HEK293T (cell line): ENCODE measurements around the gene SRCIN1.
"Not testable (repeated sequence)": the region's sequence is repeated elsewhere in the genome, so short reads cannot be mapped to it uniquely, and the experiment has no call there.

Experiments used
- CTCF ChIA-PET: fragments of 350-600 bp; formaldehyde crosslinking; extraction: SDS; loops from one replicate; lab custom pipeline; 2021; ENCODE audit warnings: antibody characterized with exemption, inconsistent platforms; lab: Yijun Ruan, JAX
- POLR2A ChIA-PET: fragments of 350-600 bp; formaldehyde crosslinking; extraction: SDS; loops from one replicate; lab custom pipeline; 2020; ENCODE audit warnings: antibody characterized with exemption, inconsistent platforms; lab: Yijun Ruan, JAX
- DNase-seq: peaks from one replicate; pipeline ENCODE4 v3.0.0; 2012; ENCODE audit warnings: mixed read lengths; ENCODE audit errors: extremely low spot score
- BHLHE40 ChIP-seq: fragments of 450-650 bp; IDR thresholded peaks from 2 replicates; pipeline ENCODE4 v1.6.1; 2016; ENCODE audit warnings: mild to moderate bottlenecking, moderate library complexity, borderline replicate concordance
- CTBP1 ChIP-seq: fragments of 450-650 bp; IDR thresholded peaks from 2 replicates; pipeline ENCODE4 v1.6.1; 2016; ENCODE audit warnings: borderline replicate concordance
- ELF4 ChIP-seq: fragments of 450-650 bp; IDR thresholded peaks from 2 replicates; pipeline ENCODE4 v1.6.1; 2017; ENCODE audit warnings: antibody characterized with exemption
- FOXA1 ChIP-seq: fragments of 450-650 bp; IDR thresholded peaks from 2 replicates; pipeline ENCODE4 v1.6.1; 2016; ENCODE audit warnings: mild to moderate bottlenecking
- FOXK2 ChIP-seq: fragments of 450-650 bp; IDR thresholded peaks from 2 replicates; pipeline ENCODE4 v1.6.1; 2016; ENCODE audit warnings: mild to moderate bottlenecking
- FOXM1 ChIP-seq: fragments of 450-650 bp; IDR thresholded peaks from 2 replicates; pipeline ENCODE4 v1.6.1; 2017; ENCODE audit warnings: mild to moderate bottlenecking, borderline replicate concordance
- HDGF ChIP-seq: fragments of 450-650 bp; IDR thresholded peaks from 2 replicates; pipeline ENCODE4 v1.6.1; 2017; ENCODE audit warnings: antibody characterized with exemption, borderline replicate concordance
- L3MBTL2 ChIP-seq: fragments of 450-650 bp; conservative IDR thresholded peaks from 2 replicates; pipeline ENCODE4 v1.6.1; 2016; ENCODE audit warnings: mild to moderate bottlenecking
- LEF1 ChIP-seq: fragments of 450-650 bp; IDR thresholded peaks from 2 replicates; pipeline ENCODE4 v1.6.1; 2017; ENCODE audit warnings: mild to moderate bottlenecking, borderline replicate concordance
- NFRKB ChIP-seq: fragments of 450-650 bp; IDR thresholded peaks from 2 replicates; pipeline ENCODE4 v1.6.1; 2016; ENCODE audit warnings: mild to moderate bottlenecking, moderate library complexity
- PKNOX1 ChIP-seq: fragments of 450-650 bp; IDR thresholded peaks from 2 replicates; pipeline ENCODE4 v1.6.1; 2016
- SP1 ChIP-seq: fragments of 450-650 bp; IDR thresholded peaks from 2 replicates; pipeline ENCODE4 v1.6.1; 2017
- SUZ12 ChIP-seq: fragments of 450-650 bp; IDR thresholded peaks from 2 replicates; pipeline ENCODE4 v1.6.1; 2016; ENCODE audit warnings: mild to moderate bottlenecking
- TARDBP ChIP-seq: fragments of 450-650 bp; IDR thresholded peaks from 2 replicates; pipeline ENCODE4 v1.6.1; 2016
- ZNF384 ChIP-seq: fragments of 450-650 bp; IDR thresholded peaks from 2 replicates; pipeline ENCODE4 v1.6.1; 2016

The SRCIN1 gene

GRCh38 chr17:38504216-38504615 lies 101.5 kb downstream of the SRCIN1 start:
- DNase-seq, result no peak
- TF ChIP-seq TARDBP, result no peak
- TF ChIP-seq NFRKB, result no peak
- TF ChIP-seq LEF1, result no peak
- no peak for TF ChIP-seq CTBP1
- no peak for TF ChIP-seq FOXK2
- TF ChIP-seq FOXM1, result no peak
- TF ChIP-seq SP1, result no peak
- TF ChIP-seq ZNF384, result no peak
- no peak for TF ChIP-seq FOXA1
- no peak for TF ChIP-seq SUZ12
- TF ChIP-seq HDGF, result no peak
- no peak for TF ChIP-seq PKNOX1
- no peak for TF ChIP-seq L3MBTL2
- POLR2A ChIA-PET, result no interaction called here
- CTCF ChIA-PET, result no interaction called here

GRCh38 chr17:38503286-38503913 lies 102.4 kb downstream of the SRCIN1 start:
- POLR2A ChIA-PET, DNase-seq, CTCF ChIA-PET: not testable (repeated sequence)

GRCh38 chr17:38501718-38502117 lies 104.0 kb downstream of the SRCIN1 start:
- POLR2A ChIA-PET, CTCF ChIA-PET, DNase-seq: not testable (repeated sequence)

GRCh38 chr17:38499230-38499629 lies 106.5 kb downstream of the SRCIN1 start:
- CTCF ChIA-PET, POLR2A ChIA-PET, DNase-seq: not testable (repeated sequence)

GRCh38 chr17:38498353-38498752 lies 107.4 kb downstream of the SRCIN1 start:
- ChIA-PET POLR2A (no interaction called here), CTCF (no interaction called here)
- no peak for TF ChIP-seq FOXM1
- TF ChIP-seq NFRKB, result no peak
- no peak for TF ChIP-seq ELF4
- TF ChIP-seq FOXK2, result no peak
- TF ChIP-seq LEF1, result no peak
- no peak for TF ChIP-seq CTBP1
- no peak for TF ChIP-seq PKNOX1
- no peak for TF ChIP-seq SUZ12
- TF ChIP-seq TARDBP, result no peak
- no peak for TF ChIP-seq FOXA1
- no peak for TF ChIP-seq ZNF384
- no peak for TF ChIP-seq BHLHE40
- TF ChIP-seq SP1, result no peak
- no peak for TF ChIP-seq L3MBTL2
- DNase-seq, result no peak

GRCh38 chr17:38497656-38498055 lies 108.1 kb downstream of the SRCIN1 start:
- CTCF ChIA-PET, result interaction anchor here (0.7 kb wide), 1 partner anchor 12 kb away, joined by 3 read pairs; no protein-coding TSS in a partner anchor
- DNase-seq, POLR2A ChIA-PET: not testable (repeated sequence)

GRCh38 chr17:38494152-38494551 lies 111.6 kb downstream of the SRCIN1 start:
- DNase-seq, POLR2A ChIA-PET, CTCF ChIA-PET: not testable (repeated sequence)

- POLR2A ChIA-PET, result not testable (repeated sequence)
- CTCF ChIA-PET, result interaction anchor here (0.8 to 2.0 kb wide), 2 partner anchors 16 to 171 kb away, joined by 6 to 14 read pairs; no protein-coding TSS in a partner anchor
- peak; percentile 54 for DNase-seq
Observed at GRCh38 chr17:38492067-38493040, 113.4 kb downstream of the SRCIN1 start.

- POLR2A ChIA-PET, DNase-seq: not testable (repeated sequence)
- CTCF ChIA-PET, result interaction anchor here (2.0 kb wide), 1 partner anchor 17 kb away, joined by 14 read pairs; no protein-coding TSS in a partner anchor
Observed at GRCh38 chr17:38491346-38492066, 114.2 kb downstream of the SRCIN1 start.

GRCh38 chr17:38489774-38490173 lies 116.0 kb downstream of the SRCIN1 start:
- CTCF ChIA-PET, result interaction anchor here (1.3 kb wide), 1 partner anchor 20 kb away, joined by 3 read pairs; no protein-coding TSS in a partner anchor
- DNase-seq, POLR2A ChIA-PET: not testable (repeated sequence)

- CTCF ChIA-PET, result interaction anchor here (0.6 kb wide), 1 partner anchor 142 kb away, joined by 3 read pairs; no protein-coding TSS in a partner anchor
- POLR2A ChIA-PET, DNase-seq: not testable (repeated sequence)
Observed at GRCh38 chr17:38485681-38486298, 120.0 kb downstream of the SRCIN1 start.
